SK-N-MC (cell line): Measurements from ENCODE around the gene KIAA1958.

Experiments used
- EZH2 ChIP-seq: fragments of 200-600 bp; sonication (generic); IDR thresholded peaks from one replicate; pipeline ENCODE4 v1.6.1; 2017; ENCODE audit warnings: antibody characterized with exemption
- POLR2AphosphoS5 ChIP-seq: IDR thresholded peaks from 2 replicates; pipeline ENCODE4 v1.6.1; 2012; ENCODE audit warnings: mild to moderate bottlenecking, low read depth, low read length, borderline replicate concordance

- no peak for TF ChIP-seq POLR2AphosphoS5
- no peak for TF ChIP-seq EZH2
Measured at GRCh38 chr9:112485574-112485973, 1.1 kb upstream of the KIAA1958 start.
